Ammon's horn (tissue), 1 donor: Measurements from ENCODE around the gene CDH2.
"Not testable (repeated sequence)": the region's sequence is repeated elsewhere in the genome, so short reads cannot be mapped to it uniquely, and the experiment has no call there.

ENCODE experiments used
- DNase-seq: peaks from one replicate; pipeline ENCODE4 v3.0.0-alpha.2; 2016; ENCODE audit warnings: low spot score

The CDH2 gene

DNA sequence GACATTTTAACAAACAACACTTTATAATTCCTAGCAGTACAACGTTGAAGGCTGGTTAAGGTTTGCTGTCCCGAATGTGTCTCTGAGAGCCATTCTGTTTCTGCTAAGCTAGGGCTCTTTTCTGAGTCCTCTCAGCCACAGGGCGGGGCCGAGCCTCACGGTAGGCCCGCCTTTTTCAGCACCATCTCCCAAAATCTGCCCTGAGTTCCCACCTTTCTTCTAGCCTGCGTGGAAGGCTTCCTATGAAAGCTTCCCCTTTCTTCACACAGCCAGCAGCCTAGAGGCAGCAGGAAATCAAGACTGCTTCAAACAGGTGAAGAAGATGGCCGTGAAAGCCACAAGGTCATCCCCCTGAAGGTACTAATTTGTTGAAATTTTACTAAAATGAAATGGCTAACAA, 255.5 kb downstream of the CDH2 start:
- DNase-seq = no peak

- no peak for DNase-seq
Measured at GRCh38 chr18:27920836-27921235, 256.1 kb downstream of the CDH2 start.

DNA sequence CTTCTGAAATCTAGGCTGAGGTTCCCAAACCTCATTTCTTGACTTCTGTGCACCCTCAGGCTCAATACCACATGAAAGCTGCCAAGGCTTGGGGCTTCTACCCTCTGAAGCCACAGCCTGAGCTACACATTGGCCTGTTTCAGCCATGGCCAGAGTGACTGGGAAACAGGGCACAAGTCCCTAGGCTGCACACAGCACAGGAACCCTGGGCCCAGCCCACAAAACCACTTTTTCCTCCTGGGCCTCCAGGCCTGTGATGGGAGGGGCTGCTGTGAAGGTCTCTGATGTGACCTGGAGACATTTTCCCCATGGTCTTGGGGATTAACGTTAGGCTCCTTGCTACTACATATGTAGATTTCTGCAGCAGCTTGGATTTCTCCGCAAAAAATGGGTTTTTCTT, 270.7 kb downstream of the CDH2 start:
- DNase-seq = not testable (repeated sequence)

- no peak for DNase-seq
Measured at GRCh38 chr18:27903906-27904305, 273.0 kb downstream of the CDH2 start.

GRCh38 chr18:27901424-27902226, 275.3 kb downstream of the CDH2 start:
- no peak for DNase-seq
